ENCODE data around the gene ACSS2. TPM values are rescaled to one million over a fixed set of nuclear protein-coding genes. Genes with fewer than 3 reads are reported as not detected.

The ACSS2 gene
- total RNA-seq, 1 donor from 2014 or later: 131 TPM

DNA sequence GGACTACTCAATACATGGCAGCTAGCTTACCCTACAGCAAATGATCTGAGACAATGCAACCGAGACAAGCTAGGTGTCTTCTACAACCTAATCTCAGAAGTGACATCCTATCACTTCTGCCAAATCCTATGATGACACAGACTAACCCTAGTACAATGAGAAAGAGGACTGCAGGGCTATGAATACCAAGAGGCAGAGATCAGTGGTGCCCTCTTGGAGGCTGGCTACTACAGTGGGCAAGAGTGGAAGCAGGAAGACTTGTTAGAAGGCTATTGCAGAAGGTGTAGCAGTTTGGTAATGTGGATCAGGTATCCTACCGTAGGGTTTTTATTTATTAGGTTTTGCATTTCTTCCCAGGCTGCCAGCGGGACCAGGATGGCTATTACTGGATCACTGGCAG lies 48.9 kb downstream of the ACSS2 start:
- no peak for ATAC-seq
- intact Hi-C loops (cut with DNase I): no loop called here
- H3K4me1 ChIP-seq: peaks cover 13% of the 10 kb centered on the region
- H3K27me3 ChIP-seq (ENCODE audit: low read depth): no peaks in the 10 kb centered on the region
- peaks cover 98% of the 10 kb centered on the region for H3K36me3 ChIP-seq
- no peak for DNase-seq
- H3K27ac ChIP-seq: no peak overlapping the region
- H3K4me3 ChIP-seq: no peak overlapping the region
- TF ChIP-seq, protein P1, sequence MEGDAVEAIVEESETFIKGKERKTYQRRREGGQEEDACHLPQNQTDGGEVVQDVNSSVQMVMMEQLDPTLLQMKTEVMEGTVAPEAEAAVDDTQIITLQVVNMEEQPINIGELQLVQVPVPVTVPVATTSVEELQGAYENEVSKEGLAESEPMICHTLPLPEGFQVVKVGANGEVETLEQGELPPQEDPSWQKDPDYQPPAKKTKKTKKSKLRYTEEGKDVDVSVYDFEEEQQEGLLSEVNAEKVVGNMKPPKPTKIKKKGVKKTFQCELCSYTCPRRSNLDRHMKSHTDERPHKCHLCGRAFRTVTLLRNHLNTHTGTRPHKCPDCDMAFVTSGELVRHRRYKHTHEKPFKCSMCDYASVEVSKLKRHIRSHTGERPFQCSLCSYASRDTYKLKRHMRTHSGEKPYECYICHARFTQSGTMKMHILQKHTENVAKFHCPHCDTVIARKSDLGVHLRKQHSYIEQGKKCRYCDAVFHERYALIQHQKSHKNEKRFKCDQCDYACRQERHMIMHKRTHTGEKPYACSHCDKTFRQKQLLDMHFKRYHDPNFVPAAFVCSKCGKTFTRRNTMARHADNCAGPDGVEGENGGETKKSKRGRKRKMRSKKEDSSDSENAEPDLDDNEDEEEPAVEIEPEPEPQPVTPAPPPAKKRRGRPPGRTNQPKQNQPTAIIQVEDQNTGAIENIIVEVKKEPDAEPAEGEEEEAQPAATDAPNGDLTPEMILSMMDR (IDR thresholded peaks at IDR 0.05): no peak
- no peaks in the 10 kb centered on the region for H3K9me3 ChIP-seq

DNA sequence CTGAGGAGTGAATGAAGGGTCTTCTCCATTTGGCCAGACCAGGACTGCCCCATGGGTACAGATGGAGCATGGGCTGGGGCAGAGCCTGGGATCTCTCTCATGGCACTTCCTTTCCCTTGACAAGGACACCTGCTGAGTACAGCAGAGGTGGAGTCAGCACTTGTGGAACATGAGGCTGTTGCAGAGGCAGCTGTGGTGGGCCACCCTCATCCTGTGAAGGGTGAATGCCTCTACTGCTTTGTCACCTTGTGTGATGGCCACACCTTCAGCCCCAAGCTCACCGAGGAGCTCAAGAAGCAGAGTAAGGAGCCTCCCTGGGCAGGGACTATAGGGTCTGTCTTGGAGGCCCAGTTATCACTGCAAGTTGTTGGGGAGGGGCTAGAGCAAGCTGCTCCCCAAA lies 49.6 kb downstream of the ACSS2 start:
- Histone ChIP-seq H3K27ac (no peak overlapping the region), H3K36me3 (peaks cover 93% of the 10 kb centered on the region), H3K27me3 (ENCODE audit: low read depth) (no peaks in the 10 kb centered on the region), H3K4me1 (peaks cover 13% of the 10 kb centered on the region), H3K9me3 (no peaks in the 10 kb centered on the region), H3K4me3 (no peak overlapping the region)
- TF ChIP-seq, protein P1 (IDR thresholded peaks at IDR 0.05): no peak
- ATAC-seq: no peak
- intact Hi-C loops (cut with DNase I): no loop called here
- DNase-seq: no peak

GRCh38 chr20:34926581-34926980 lies 50.2 kb downstream of the ACSS2 start:
- peaks cover 93% of the 10 kb centered on the region for H3K36me3 ChIP-seq
- no peaks in the 10 kb centered on the region for H3K27me3 ChIP-seq (ENCODE audit: low read depth)
- H3K9me3 ChIP-seq: no peaks in the 10 kb centered on the region
- ATAC-seq (no peak), DNase-seq (no peak)
- peaks cover 13% of the 10 kb centered on the region for H3K4me1 ChIP-seq
- intact Hi-C loops (cut with DNase I): no loop called here
- H3K27ac ChIP-seq: no peak overlapping the region
- H3K4me3 ChIP-seq: no peak overlapping the region
- TF ChIP-seq, protein P1 (IDR thresholded peaks at IDR 0.05): no peak

GRCh38 chr20:34927736-34928135 lies 51.3 kb downstream of the ACSS2 start:
- no peaks in the 10 kb centered on the region for H3K27me3 ChIP-seq (ENCODE audit: low read depth)
- no peak overlapping the region for H3K4me3 ChIP-seq
- DNase-seq (no peak), ATAC-seq (no peak)
- TF ChIP-seq, protein P1 (IDR thresholded peaks at IDR 0.05): no peak
- peaks cover 7% of the 10 kb centered on the region for H3K4me1 ChIP-seq
- H3K9me3 ChIP-seq: no peaks in the 10 kb centered on the region
- no peak overlapping the region for H3K27ac ChIP-seq
- peaks cover 84% of the 10 kb centered on the region for H3K36me3 ChIP-seq
- intact Hi-C loops (cut with DNase I): no loop called here

GRCh38 chr20:34928411-34928810 lies 52.0 kb downstream of the ACSS2 start:
- DNase-seq: no peak
- ATAC-seq: no peak
- Histone ChIP-seq H3K4me1 (peaks cover under 1% of the 10 kb centered on the region), H3K4me3 (no peak overlapping the region), H3K9me3 (no peaks in the 10 kb centered on the region), H3K27me3 (ENCODE audit: low read depth) (no peaks in the 10 kb centered on the region), H3K27ac (no peak overlapping the region), H3K36me3 (peaks cover 78% of the 10 kb centered on the region)
- TF ChIP-seq, protein P1 (IDR thresholded peaks at IDR 0.05): no peak
- intact Hi-C loops (cut with DNase I): no loop called here

- Histone ChIP-seq H3K27ac (no peak overlapping the region), H3K9me3 (no peaks in the 10 kb centered on the region), H3K36me3 (peaks cover 62% of the 10 kb centered on the region), H3K27me3 (ENCODE audit: low read depth) (no peaks in the 10 kb centered on the region), H3K4me1 (no peaks in the 10 kb centered on the region), H3K4me3 (no peak overlapping the region)
- intact Hi-C loops (cut with DNase I): no loop called here
- ATAC-seq (no peak), DNase-seq (no peak)
- TF ChIP-seq, protein P1 (IDR thresholded peaks at IDR 0.05): no peak
These were observed 55.4 kb downstream of the ACSS2 start for GRCh38 chr20:34931771-34932170.
